T-helper 1 cell treated with Interleukin-12 subunit alpha and Interleukin-12 subunit beta and Interleukin-4 antibody, amounts not matched to agents 30 ng/mL and 1 ng/mL, for 36 hours (primary cell): Measurements from ENCODE around the gene IPPK. TPM values are rescaled to one million over a fixed set of nuclear protein-coding genes. Genes with fewer than 3 reads are reported as not detected.
"Not testable (repeated sequence)": the region's sequence is repeated elsewhere in the genome, so short reads cannot be mapped to it uniquely, and the experiment has no call there.

ENCODE experiments used
- intact Hi-C: fragments of 100-400 bp; cut with micrococcal nuclease; formaldehyde crosslinking; loops from one replicate; pipeline ENCODE4 v1.15.1; 2024
- total RNA-seq: library from RNA; stranded (reverse); gene quantifications from 2 replicates; pipeline ENCODE4 v1.2.3, GENCODE V29; 2022

The IPPK gene
- total RNA-seq, 1 donor from 2014 or later = 17.5 TPM

- intact Hi-C loops = no loop called here
Measured at GRCh38 chr9:92639791-92640271, 30.1 kb downstream of the IPPK start.

DNA sequence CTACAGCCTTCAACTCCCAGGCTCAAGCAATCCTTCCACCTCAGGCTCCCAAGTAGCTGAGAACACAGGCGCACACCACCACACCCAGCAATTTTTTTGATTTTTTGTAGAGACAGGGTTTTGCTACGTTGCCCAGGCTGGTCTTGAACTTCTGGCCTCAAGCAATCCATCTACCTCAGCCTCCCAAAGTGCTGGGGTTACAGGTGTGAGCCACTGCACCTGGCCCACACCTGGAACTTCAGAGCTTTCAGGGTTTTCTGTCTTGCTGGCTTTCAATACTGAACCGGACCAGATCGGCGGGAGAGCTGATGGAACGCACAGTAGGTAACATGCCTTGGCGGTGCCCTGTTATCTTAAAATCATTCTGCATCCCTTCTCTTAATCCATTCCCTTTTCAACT is 30.8 kb downstream of the IPPK start:
- intact Hi-C loops = no loop called here

GRCh38 chr9:92638621-92639101 is 31.3 kb downstream of the IPPK start:
- intact Hi-C loops = no loop called here

DNA sequence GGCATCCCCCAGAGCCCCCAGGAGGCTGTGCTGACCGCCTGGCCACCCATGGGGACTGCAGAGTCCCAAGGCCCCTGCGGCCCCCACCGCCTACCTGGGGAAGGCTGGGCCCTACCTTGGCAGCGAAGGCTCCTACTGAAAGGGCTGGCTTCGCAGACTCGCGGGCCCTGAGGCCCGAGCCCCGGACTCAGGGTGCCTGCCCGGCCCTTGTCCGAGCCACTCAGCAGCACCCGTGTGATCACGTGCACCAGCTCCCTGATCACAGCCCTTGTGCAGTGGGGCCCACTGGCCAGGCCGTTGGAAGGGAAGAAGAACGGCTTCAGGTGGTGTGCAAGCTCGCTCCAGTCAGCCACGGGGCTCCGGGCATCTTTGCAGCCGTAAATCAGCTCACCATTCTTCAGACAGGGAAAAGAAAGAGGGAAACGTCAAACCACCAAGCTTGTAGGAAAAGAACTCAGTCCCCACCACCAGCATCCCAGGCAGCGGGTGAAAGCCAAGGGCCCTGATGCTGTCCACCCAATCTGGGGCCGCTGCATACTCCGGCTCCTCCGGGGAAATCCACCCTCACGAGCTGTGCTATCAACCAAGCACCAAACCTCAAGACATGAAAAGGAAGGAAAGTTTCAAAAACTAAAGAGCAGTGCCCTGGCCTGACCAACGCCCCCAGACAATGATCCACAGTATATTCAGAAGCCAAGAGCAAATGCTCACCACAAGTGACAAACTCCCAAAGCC is 31.9 kb downstream of the IPPK start:
- intact Hi-C loops = no loop called here

DNA sequence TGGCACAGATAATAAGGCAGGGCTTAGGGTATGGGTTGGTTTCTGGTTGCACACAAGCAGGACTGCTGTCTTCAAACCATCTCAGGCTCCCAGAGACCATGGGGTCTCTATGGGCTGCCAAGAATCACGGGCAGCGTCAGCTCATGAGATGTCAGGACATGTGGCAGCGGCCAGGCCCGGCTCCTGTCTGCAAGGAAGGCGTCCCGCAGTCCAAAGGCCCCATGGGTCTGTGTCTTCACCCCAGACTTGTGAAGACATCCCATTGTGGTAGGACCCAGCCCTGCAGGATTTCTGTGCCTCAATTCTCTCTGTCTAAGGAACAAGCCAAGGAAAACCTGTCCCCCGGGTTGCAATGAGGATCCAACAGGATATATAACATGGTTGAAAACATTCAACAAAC is 32.6 kb downstream of the IPPK start:
- intact Hi-C loops = no loop called here

DNA sequence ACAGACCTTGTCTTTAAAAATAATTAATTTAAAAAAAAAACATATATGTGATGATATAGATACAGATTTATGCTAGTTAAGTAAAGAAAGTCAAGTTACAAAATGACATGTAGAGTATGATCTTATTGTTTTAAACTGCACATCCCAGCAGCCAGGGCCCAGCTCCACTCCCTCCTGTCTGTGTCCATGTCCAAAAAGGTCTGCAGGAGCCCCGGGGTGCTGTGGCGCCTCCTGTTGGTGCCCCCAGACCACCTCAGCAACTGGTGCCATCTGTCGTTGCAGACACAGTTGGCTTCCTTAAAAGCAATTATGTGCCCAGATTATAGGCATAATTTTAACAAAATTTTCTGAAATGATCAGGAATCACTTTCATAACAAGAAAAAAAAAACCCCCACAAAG is 33.3 kb downstream of the IPPK start:
- intact Hi-C loops = no loop called here

DNA sequence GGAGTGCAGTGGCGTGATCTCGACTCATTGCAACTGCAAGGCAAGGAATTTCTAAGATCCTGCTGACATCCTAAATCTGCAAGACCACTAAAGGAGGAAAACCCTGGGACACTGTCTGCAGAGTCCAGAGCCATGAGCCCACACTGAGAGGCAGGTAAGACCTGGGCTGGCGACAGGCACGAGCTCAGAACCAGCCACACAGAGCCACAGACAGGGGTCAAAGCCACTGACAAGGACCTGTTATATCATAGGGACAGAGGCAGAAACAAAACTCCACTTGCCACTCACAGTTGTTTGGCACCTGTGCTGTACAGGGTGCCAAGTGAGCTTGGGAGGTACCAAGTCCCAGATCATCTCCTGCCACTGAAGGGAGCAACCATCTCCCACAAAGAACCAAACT is 34.2 kb downstream of the IPPK start:
- intact Hi-C loops = loop anchor here (1.0 kb wide), 1 partner anchor 292 kb away; no protein-coding TSS in a partner anchor

DNA sequence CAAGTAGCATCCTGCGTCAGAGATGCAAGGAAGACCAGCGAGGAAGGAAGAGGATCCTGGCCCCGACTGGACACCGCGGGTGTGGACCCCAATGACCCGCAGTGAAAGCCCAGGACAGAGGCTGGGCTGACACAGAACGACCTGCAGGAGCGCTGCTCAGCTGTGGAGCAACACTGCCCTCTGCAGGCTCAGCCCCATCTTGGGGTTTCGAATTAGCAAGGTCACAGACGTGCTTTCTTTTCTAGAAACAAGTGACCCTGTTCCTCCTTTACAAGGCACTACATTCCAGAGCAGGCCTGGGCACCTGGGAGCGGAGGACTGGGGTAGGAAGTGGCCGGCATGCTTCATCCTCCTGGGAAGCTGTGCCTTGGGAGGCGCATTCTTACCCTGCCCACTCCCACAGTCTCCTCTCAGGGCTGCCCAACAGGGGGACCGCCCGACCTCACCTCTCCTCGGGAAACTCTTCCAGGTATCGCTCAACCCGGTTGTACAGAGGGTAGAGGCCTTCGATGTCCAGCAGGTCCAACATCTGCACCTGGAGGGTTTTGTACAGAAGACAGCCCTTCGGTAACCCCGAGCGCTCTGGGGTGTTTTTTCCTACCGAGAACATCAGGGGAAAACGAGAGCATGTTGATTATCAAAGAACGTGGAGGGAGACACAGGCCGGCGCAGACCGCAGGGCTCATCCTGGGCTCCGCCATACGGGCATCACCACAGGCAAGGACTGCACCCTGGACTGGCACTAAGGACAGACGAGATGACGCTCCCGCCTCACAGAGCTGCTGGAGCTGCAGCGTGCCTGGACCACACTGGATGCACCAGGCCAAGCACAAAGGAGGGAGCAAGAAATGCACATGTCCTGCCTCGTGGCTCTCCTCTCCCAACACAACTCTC is 35.0 kb downstream of the IPPK start:
- intact Hi-C loops = loop anchor here (1.0 to 5.0 kb wide), 4 partner anchors 292 to 497 kb away; partner anchors contain the start of genes CENPP, IARS1 and NOL8

DNA sequence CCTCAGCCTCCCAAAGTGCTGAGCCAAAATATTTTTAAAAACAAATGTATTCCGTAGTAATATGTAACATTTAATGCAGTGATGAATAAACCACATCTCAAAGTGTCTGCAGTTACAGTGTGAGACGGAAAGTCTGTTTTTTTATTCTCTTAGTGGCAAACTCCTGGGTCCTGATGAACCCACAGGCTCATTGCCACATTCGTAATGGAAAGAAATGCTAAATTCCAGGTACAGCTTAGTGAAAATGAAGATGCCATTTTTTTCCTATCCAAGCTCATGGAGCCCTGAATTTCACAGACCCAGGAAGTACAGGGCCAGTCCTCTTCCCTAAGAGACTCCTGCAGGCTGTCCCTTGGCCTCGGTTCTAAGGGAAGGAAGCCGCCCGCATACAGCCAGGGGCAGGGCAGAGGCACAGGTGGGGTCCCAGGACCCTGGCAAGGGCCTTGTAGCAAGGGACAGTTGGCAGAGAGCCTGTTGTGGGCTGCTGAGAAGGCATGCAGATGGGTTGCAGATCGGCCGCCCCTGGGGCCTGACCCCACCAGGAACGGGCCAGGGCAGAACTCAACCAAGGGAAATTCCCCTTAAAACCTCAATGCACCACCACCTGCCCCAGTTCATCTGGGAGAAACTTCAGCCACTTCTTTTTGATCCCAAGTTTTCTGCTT is 36.2 kb downstream of the IPPK start:
- intact Hi-C loops = loop anchor here (1.0 to 5.0 kb wide), 4 partner anchors 37 to 495 kb away; partner anchors contain the start of genes CENPP, IARS1, IPPK and NOL8

DNA sequence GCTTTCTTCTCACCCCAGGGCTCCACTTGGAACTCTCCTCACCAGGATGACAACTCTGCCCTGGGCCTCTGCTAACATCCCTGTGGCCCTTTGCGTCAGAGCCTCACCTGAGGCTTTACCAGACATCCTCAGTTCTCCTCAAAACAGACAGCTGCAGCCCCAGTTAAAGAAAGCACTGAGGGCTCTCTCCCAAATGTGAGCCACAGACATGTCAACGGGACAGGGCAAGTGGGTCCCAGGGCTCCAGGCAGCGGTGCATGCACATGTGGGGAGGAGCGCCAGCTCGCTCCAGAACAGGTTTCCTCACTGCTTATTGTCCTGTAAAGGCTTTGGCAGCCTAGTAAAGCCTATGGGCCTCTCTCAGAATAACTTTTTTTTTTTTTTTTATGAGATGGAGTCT is 37.3 kb downstream of the IPPK start:
- intact Hi-C loops = loop anchor here (1.0 to 5.0 kb wide), 2 partner anchors 38 to 340 kb away; partner anchors contain the start of genes IARS1 and IPPK

- intact Hi-C loops = loop anchor here (5.0 kb wide), 1 partner anchor 339 kb away; the partner anchor contains the start of gene IARS1
Measured at GRCh38 chr9:92631452-92632343, 38.2 kb downstream of the IPPK start.

DNA sequence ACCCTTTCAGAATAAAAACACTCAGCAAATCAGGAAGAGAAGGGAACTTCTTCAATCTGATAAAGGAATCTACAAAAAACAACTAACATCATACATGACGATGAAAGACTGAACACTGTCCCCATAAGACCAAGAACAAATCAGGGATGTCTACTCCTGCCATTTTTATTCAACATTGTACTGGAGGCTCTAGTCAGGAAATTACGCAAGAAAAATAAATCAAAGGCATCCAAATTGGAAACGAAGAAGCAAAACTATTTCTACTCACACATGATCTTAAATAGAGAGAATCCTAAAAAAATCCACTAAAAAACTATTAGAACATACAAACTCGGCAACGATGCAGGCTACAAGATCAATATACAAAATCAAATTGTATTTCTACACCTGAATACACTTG is 42.3 kb downstream of the IPPK start:
- intact Hi-C loops = no loop called here

GRCh38 chr9:92626484-92626883 is 43.4 kb downstream of the IPPK start:
- intact Hi-C loops = no loop called here

- intact Hi-C loops = not testable (repeated sequence)
Measured at GRCh38 chr9:92623936-92624335, 46.0 kb downstream of the IPPK start.

DNA sequence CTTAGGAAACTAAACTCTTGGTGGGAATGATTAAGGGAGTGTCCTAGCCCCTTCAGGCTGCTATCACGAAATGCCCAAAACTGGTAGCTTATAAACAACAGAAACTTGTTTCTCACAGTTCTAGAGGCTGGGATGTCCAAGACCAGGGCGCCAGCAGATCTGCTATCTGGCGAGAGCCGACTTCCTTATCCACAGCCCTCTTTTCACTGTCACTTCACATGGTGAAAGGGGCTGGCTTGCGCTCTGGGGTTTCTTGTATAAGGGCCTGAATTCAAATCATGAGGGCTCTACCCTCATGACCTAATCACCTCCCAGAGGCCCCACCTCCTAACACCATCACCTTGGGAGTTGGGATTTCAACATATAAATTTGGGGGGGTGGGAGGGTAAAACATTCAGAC is 49.1 kb downstream of the IPPK start:
- intact Hi-C loops = no loop called here

GRCh38 chr9:92619601-92620300 is 50.2 kb downstream of the IPPK start:
- intact Hi-C loops = no loop called here

- intact Hi-C loops = no loop called here
Measured at GRCh38 chr9:92618633-92619225, 51.2 kb downstream of the IPPK start.

DNA sequence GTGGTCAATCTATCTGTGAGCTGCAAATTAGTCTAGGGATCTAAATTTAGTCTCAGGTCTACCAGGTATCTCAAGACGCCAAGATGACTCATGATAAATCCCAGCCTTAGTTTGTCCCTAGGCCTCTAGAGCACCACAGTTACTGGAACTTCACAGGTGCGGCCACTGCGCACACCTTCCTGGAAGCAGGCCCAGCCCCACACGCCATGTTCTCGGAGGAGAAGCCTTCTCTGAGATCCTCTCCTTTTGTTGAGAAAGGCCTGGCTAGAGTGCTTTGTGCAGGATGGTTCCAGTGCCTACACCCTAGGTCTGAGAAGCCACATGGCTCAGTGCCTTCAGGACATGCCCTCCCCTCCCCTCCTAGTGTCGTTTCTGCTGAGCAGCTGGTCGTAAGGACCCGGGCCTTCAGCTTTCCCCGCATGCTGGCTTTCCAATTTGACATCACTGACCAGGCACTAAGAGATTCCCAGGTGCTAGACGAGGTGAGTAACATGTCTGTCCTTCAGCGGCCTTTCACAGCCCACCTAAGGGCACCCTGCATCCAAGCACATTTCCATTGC is 51.9 kb downstream of the IPPK start:
- intact Hi-C loops = no loop called here
